ENCODE data around the gene TOR1B.
"Not testable (repeated sequence)": the region's sequence is repeated elsewhere in the genome, so short reads cannot be mapped to it uniquely, and the experiment has no call there.

Gene TOR1B

GRCh38 chr9:129776938-129777768, 25.8 kb upstream of the TOR1B start:
- no peak for DNase-seq

DNA sequence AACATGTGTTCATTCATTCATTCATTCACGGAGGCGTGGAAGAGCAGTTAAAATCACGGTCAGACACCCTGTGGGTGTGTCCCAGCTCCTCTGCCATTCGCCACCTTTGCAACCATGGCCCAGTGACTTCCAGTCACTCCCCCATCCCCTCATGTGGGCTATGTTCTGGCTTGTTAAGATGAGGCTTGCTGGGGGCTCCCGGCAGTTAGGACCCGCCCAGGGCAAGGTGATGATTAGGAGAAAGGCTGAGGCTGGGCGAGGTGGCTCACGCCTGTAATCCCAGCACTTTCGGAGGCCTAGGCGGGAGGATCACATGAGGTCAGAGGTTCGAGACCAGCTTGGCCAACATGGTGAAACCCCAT, 25.2 kb upstream of the TOR1B start:
- DNase-seq = no peak

GRCh38 chr9:129778469-129778868, 24.5 kb upstream of the TOR1B start:
- no peak for DNase-seq

- DNase-seq = no peak
Observed at GRCh38 chr9:129779560-129780190, 23.3 kb upstream of the TOR1B start.

DNA sequence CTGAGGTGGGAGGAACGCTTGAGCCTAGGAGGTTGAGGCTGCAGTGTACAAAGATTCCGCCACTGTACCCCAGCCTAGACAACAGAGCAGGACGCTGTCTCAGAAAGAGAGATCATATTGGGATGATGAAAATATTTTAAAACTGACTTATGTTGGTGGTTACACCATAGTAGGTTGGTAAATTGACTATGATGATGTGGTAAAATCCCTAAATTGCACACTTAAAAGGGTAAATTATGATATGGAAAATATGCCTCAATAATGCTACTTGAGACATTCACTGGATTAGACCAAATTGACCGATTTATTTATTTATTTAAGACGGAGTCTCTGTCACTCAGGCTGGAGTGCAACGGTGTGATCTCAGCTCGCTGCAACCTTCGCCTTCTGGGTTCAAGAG, 21.9 kb upstream of the TOR1B start:
- no peak for DNase-seq

DNA sequence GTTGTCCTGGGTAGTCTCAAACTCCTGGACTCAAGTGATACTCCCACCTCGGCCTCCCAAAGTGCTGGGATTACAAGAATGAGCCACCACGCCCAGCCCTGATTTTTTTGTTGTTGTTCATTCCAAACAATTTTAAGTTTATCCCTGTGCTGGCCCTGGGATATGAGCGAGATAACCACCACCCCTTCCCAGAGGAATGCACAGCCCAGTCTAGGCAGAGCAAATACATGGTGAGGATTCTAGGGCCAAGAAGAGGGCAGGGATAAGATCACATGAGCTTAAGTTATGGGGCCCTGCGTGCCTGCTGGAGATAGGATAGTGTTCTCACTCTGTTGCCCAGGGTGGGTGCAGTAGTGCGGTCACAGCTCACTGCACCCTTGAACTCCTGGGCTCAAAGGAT, 21.0 kb upstream of the TOR1B start:
- DNase-seq = no peak

DNA sequence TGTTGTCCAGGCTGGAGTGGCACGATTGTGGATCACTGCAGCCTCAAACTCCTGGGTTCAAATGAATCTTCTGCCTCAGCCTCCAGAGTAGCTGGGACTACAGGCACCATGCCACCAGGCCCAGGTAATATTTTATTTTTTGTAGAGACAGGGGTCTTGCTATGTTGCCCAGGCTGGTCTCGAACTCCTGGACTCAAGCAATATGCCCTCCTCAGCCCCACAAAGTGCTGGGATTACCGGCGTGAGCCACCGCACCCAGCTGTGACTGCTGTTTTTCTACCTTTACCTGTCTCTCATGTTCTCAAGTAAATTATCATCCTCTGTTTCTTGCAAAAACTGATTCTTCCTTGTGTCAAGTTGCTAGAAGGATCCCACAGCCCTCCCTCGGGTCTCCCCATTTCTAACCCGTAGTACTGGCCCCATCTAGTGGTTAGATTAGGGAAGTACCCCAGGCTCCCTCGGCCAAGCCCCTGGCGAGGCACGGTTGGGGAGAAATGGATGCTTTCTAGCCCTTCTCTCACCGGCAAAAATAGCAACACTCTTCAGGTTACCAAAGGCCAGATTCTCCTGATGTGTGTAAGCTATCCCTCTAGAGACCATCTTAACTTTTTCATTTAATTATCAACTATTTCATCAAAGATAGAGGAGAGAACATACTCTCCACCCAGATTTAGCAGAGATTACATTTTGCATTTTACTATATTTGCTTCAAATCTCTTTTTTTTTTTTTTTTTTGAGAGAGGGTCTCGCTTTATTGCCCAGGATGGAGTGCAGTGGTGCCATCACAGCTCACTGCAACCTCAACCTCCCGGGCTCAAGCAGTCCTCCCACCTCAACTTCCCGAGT, 19.2 kb upstream of the TOR1B start:
- peak; percentile 59 for DNase-seq

- not testable (repeated sequence) for DNase-seq
Observed at GRCh38 chr9:129784970-129785369, 18.0 kb upstream of the TOR1B start.

GRCh38 chr9:129785866-129786265, 17.1 kb upstream of the TOR1B start:
- no peak for DNase-seq

DNA sequence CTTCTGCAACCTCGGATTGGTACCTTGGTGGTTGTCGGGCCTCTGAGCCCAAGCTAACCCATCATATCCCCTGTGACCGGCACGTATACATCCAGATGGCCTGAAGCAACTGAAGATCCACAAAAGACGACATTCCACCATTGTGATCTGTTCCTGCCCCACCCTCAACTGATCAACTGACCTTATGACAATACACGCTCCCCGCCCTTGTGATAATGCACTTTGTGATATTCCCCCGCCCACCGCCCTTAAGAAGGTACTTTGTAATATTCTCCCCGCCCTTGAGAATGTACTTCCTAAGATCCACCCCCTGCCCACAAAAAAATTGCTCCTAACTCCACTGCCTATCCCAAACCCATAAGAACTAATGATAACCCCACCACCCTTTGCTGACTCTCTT, 16.5 kb upstream of the TOR1B start:
- no peak for DNase-seq

- no peak for DNase-seq
Observed at GRCh38 chr9:129794549-129794948, 8.4 kb upstream of the TOR1B start.

GRCh38 chr9:129796029-129796428, 7.0 kb upstream of the TOR1B start:
- not testable (repeated sequence) for DNase-seq

GRCh38 chr9:129798973-129799372, 4.0 kb upstream of the TOR1B start:
- DNase-seq = no peak

DNA sequence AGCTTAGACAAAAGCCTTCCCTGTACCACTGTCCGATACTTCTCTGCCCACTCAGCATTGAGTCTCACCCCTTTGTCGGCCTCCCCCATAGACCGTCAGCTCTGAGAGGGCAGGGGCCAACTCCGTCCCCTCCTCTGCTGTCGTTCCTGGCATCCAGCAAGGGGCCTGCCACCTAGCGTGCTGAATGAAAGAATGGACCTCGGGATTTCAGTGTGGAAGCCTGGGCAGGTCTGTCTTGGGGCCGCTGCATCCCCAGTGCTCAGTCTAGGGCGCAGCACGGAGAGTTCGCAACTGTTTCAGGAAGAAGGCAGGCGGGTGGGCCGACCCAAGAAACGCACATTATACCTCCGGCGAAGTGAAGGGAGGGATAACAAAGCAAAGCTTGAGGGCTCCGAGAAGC, 1.5 kb upstream of the TOR1B start:
- no peak for DNase-seq

- DNase-seq = no peak
Observed at GRCh38 chr9:129803676-129804060, 684 bp downstream of the TOR1B start.

DNA sequence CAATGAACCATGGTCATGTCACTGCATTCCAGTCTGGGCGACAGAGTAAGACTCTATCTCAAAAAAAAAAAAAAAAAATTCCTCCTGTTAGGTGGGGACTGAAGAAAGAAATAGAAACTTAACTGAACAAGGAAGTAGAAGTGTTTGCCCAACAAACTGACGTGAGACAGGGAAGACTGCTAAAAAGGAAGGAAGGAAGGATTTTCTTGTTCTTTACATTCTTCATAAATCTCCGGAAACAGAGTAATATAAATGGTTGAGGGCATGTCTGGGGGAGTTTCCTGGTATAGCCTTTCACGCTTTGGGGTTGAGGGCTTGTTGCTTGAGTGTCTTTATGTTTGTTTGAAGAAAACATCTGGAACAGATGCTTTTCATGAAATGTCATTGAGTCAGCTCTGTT, 3.1 kb downstream of the TOR1B start:
- no peak for DNase-seq

GRCh38 chr9:129809346-129809745, 6.4 kb downstream of the TOR1B start:
- no peak for DNase-seq

DNA sequence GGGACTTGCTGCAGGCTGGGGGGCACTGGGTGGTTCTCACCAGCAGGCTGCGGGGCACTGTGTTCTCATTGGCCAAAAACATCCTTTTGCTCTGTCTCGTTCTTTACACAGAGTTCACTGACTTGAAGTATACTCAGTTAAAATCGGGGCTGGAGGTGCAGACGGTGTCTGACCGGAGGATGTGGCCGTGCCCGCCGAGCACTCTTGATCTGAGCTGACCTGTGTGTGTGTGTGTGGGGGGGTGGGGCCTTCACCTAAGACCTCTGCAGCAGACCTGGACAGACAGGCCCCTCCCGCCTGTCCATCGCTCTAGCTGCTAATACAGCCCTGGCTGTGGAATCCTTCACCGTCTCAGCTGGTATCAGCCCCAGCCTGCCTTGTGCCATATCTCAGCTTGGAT, 7.1 kb downstream of the TOR1B start:
- no peak for DNase-seq

GRCh38 chr9:129810788-129811187, 7.8 kb downstream of the TOR1B start:
- no peak for DNase-seq

GRCh38 chr9:129811967-129812363, 9.0 kb downstream of the TOR1B start:
- DNase-seq = no peak

DNA sequence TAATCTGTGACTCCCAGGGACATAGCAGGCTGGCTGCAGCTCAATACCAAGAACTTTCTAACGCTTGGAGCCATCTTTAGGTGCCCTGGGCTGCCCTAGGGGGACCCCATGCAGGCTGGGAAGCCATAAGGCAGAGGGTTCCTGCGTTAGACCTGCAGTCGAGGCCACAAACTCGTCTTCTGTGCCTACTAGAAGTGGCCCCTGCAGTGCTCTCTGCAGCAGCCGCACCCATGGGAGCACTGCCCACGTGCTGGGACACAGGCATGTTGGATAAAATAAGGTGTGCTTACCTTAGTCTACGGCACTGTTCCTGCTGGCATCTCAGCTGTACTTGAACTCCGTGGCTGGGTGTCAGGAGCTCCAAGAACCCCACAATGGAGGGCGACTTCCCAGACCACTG, 9.4 kb downstream of the TOR1B start:
- no peak for DNase-seq

- no peak for DNase-seq
Observed at GRCh38 chr9:129813661-129814060, 10.7 kb downstream of the TOR1B start.

DNA sequence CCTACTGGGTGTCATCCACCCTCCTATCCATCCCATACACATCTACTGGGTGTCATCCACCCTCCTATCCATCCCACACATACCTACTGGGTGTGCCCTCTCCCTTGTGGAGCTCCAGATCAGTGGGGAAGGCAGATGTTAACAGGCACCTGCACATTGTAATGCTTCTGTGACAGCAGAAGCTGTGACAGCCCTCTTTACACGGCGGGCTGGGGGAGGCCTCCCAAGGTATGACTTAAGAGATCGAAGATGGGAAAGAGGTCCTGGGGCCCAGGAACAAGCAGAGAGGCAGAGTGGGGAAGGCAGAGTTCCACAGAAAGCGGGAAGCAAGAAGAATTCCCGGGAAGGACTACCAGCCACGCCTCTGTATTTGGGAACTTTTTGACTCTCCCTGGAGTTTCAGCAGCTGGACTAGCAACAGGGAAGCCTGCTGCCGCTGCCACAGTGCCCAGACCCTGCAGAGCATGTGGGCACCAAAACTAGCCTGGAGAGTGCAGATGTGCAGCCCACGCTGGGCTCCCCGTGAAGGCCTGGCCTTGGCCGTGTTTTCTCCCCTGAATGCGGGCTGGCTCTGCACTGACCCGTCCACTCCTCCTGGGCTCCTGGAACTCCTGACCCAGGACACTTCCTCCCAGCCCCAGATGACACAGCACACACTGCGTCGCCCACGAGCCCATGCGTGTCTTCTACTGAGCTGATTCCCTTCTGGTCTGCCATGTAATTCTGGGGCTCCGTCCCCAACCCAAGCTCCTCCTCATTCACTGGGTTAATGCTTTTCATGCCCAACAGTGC, 11.6 kb downstream of the TOR1B start:
- DNase-seq = no peak
